ENCODE results near the gene RASSF3.
"Not testable (repeated sequence)": the region's sequence is repeated elsewhere in the genome, so short reads cannot be mapped to it uniquely, and the experiment has no call there.

The RASSF3 gene

DNA sequence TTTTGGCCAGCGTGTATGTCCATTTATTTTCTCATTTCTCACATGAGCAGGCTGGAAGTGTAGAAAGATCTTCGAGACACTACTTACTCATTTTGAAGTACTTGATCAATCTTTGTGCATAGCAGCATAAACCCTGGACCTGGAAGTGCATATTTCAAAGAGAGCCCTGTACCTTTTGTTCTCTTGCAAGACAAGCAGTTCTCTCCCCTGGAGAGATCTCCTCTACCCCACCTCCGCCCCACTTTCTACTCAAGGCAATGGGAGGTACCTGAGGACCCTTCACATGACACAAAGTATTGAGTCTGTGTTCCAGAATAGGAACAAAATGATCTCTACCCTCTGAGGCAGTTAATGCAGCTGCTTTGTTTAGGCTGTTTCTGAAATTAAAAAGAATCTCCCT, 27.4 kb upstream of the RASSF3 start:
- H3K27me3 ChIP-seq (ENCODE audit: insufficient read depth, poor library complexity, severe bottlenecking), result no peaks in the 10 kb centered on the region
- TF ChIP-seq SPI1 (IDR thresholded peaks at IDR 0.05; ENCODE audit: borderline replicate concordance, low read depth), result no peak
- no peak for TF ChIP-seq POLR2AphosphoS5 (IDR thresholded peaks at IDR 0.05; ENCODE audit: low read depth)
- TF ChIP-seq GABPA (IDR thresholded peaks at IDR 0.05; ENCODE audit: low read depth), result no peak
- TF ChIP-seq, protein P1, sequence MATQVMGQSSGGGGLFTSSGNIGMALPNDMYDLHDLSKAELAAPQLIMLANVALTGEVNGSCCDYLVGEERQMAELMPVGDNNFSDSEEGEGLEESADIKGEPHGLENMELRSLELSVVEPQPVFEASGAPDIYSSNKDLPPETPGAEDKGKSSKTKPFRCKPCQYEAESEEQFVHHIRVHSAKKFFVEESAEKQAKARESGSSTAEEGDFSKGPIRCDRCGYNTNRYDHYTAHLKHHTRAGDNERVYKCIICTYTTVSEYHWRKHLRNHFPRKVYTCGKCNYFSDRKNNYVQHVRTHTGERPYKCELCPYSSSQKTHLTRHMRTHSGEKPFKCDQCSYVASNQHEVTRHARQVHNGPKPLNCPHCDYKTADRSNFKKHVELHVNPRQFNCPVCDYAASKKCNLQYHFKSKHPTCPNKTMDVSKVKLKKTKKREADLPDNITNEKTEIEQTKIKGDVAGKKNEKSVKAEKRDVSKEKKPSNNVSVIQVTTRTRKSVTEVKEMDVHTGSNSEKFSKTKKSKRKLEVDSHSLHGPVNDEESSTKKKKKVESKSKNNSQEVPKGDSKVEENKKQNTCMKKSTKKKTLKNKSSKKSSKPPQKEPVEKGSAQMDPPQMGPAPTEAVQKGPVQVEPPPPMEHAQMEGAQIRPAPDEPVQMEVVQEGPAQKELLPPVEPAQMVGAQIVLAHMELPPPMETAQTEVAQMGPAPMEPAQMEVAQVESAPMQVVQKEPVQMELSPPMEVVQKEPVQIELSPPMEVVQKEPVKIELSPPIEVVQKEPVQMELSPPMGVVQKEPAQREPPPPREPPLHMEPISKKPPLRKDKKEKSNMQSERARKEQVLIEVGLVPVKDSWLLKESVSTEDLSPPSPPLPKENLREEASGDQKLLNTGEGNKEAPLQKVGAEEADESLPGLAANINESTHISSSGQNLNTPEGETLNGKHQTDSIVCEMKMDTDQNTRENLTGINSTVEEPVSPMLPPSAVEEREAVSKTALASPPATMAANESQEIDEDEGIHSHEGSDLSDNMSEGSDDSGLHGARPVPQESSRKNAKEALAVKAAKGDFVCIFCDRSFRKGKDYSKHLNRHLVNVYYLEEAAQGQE (IDR thresholded peaks at IDR 0.05; ENCODE audit: insufficient replicate concordance, low read depth), result no peak
- TF ChIP-seq, protein P2, sequence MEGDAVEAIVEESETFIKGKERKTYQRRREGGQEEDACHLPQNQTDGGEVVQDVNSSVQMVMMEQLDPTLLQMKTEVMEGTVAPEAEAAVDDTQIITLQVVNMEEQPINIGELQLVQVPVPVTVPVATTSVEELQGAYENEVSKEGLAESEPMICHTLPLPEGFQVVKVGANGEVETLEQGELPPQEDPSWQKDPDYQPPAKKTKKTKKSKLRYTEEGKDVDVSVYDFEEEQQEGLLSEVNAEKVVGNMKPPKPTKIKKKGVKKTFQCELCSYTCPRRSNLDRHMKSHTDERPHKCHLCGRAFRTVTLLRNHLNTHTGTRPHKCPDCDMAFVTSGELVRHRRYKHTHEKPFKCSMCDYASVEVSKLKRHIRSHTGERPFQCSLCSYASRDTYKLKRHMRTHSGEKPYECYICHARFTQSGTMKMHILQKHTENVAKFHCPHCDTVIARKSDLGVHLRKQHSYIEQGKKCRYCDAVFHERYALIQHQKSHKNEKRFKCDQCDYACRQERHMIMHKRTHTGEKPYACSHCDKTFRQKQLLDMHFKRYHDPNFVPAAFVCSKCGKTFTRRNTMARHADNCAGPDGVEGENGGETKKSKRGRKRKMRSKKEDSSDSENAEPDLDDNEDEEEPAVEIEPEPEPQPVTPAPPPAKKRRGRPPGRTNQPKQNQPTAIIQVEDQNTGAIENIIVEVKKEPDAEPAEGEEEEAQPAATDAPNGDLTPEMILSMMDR (IDR thresholded peaks at IDR 0.05; ENCODE audit: insufficient read depth, low read length), result no peak
- H3K4me3 ChIP-seq (replicated peaks; ENCODE audit: insufficient read depth, low read length), result no peak overlapping the region
- H3K27ac ChIP-seq (replicated peaks), result no peak overlapping the region
- DNase-seq (ENCODE audit: low read depth in 1 of 2, low spot score in 1 of 2), result no peak

DNA sequence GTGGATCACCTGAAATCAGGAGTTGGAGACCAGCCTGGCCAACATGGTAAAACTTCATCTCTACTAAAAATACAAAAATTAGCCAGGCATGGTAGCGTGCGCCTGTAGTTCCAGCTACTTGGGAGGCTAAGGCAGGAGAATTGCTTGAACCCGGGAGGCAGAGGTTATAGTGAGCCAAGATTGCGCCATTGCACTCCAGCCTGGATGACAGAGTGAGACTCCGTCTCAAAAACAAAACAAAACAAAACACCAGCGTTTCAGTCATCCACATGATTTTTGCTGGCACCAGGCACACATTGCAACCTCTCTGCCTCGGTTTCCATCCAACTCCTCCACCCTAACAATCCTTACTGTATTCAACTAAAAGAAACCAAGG, 26.9 kb upstream of the RASSF3 start:
- 0 out of 2 replicates have a peak overlapping the region, but pooled peaks have one; percentile 3 for H3K4me3 ChIP-seq (replicated peaks; ENCODE audit: insufficient read depth, low read length)

DNA sequence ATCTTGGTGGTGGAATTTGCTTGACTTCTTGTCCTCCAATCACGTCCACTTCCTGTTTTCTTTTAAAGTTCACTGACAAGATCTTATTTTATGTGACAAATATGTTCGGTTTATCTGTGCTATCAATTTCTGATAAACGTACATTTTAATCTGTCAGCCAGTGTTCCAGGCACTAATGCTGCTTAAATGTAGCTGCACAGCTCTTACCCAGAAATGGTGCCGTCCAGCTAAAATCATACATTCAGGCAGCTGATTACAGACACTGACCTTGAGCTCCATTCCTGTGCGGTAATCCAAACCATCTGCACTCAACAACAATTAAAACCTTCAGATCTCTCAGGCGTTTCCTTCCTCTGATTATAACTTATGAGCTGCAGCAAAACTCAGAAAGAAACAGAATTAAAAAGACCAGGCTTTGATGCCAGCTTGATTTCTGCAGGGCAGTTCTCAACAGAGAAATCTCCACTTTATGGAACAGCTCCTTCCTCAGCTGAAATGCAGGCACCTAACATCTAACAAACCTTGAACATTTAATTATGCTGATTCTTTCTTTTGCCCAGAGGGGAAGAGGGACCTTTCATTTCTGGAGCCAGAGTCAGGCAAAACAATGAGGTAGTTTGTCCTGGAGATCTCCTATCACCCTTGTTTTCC, 26.4 kb upstream of the RASSF3 start:
- TF ChIP-seq SPI1 (IDR thresholded peaks at IDR 0.05; ENCODE audit: borderline replicate concordance, low read depth), result peak; percentile 90
- TF ChIP-seq, protein P2 (IDR thresholded peaks at IDR 0.05; ENCODE audit: insufficient read depth, low read length), result no peak
- 0 out of 2 replicates have a peak overlapping the region, but pooled peaks have one; percentile 3 for H3K4me3 ChIP-seq (replicated peaks; ENCODE audit: insufficient read depth, low read length)
- no peaks in the 10 kb centered on the region for H3K27me3 ChIP-seq (ENCODE audit: insufficient read depth, poor library complexity, severe bottlenecking)
- no peak overlapping the region for H3K27ac ChIP-seq (replicated peaks)
- DNase-seq (ENCODE audit: low read depth in 1 of 2, low spot score in 1 of 2), result no peak

More for the DNA sequence above, 26.9 kb upstream of the RASSF3 start:
- not testable (repeated sequence) for H3K27me3 ChIP-seq (ENCODE audit: insufficient read depth, poor library complexity, severe bottlenecking); DNase-seq (ENCODE audit: low read depth in 1 of 2, low spot score in 1 of 2); H3K27ac ChIP-seq (replicated peaks)

DNA sequence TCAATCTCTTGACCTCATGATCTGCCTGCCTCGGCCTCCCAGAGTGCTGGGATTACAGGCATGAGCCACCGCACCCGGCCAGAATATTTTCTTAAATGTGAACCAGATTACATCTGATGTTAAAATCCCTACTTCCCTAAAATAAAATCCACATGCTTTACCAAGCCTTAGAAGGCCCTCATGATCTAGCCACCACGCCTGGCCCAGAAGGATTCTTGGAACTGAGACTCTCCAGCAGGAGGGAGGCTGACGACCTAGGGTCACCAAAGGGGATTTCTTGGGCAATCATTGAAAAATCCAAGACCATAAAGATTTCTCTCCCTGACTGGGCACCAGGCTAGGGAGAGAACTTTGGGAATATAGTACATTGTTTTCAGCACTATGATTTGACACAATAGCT, 25.2 kb upstream of the RASSF3 start:
- Histone ChIP-seq H3K4me3 (replicated peaks; ENCODE audit: insufficient read depth, low read length) (no peak overlapping the region), H3K27me3 (ENCODE audit: insufficient read depth, poor library complexity, severe bottlenecking) (no peaks in the 10 kb centered on the region), H3K27ac (replicated peaks) (no peak overlapping the region)
- TF ChIP-seq, protein P1 (IDR thresholded peaks at IDR 0.05; ENCODE audit: insufficient replicate concordance, low read depth), result no peak
- TF ChIP-seq SPI1 (IDR thresholded peaks at IDR 0.05; ENCODE audit: borderline replicate concordance, low read depth), result 0 out of 2 replicates have a peak, but pooled peaks have one; percentile 8
- no peak for DNase-seq (ENCODE audit: low read depth in 1 of 2, low spot score in 1 of 2)

DNA sequence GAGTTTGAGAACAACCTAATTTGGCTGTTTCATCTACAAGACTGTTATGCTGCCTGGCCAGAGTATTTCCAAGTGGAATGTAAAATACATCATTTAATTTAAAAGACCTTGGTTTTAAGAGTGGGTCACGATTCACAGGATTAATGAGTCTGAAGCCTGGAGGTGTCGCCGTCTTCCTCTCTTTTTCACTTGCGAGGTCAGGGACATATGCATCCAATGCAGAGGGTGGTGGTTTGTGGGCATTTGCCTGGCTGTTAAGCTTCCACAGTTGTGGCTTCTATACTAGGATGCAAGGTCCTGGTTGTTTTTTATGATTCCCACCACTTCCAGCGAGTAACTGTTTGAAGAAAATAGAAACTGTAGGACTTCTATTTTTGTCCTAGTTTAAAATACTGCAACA, 22.8 kb upstream of the RASSF3 start:
- no peak for DNase-seq (ENCODE audit: low read depth in 1 of 2, low spot score in 1 of 2)
- TF ChIP-seq GABPA (IDR thresholded peaks at IDR 0.05; ENCODE audit: low read depth), result no peak
- TF ChIP-seq POLR2AphosphoS5 (IDR thresholded peaks at IDR 0.05; ENCODE audit: low read depth), result no peak
- TF ChIP-seq, protein P1 (IDR thresholded peaks at IDR 0.05; ENCODE audit: insufficient replicate concordance, low read depth), result no peak
- TF ChIP-seq, protein P2 (IDR thresholded peaks at IDR 0.05; ENCODE audit: insufficient read depth, low read length), result no peak
- TF ChIP-seq SPI1 (IDR thresholded peaks at IDR 0.05; ENCODE audit: borderline replicate concordance, low read depth), result no peak
- Histone ChIP-seq H3K27ac (replicated peaks) (no peak overlapping the region), H3K4me3 (replicated peaks; ENCODE audit: insufficient read depth, low read length) (no peak overlapping the region), H3K27me3 (ENCODE audit: insufficient read depth, poor library complexity, severe bottlenecking) (no peaks in the 10 kb centered on the region)

Measured in HL-60 (cell line).